GM23338 (cell line): Measurements from ENCODE around the gene ACSF3. TPM values are rescaled to one million over a fixed set of nuclear protein-coding genes. Genes with fewer than 3 reads are reported as not detected.

Source experiments
- ATAC-seq: fragments of 200-7000 bp; cut with Tn5 transposase; 3 replicates; pipeline ENCODE4 v1.9.1; 2020
- DNase-seq: peaks from one replicate; pipeline ENCODE4 v3.0.0-alpha.2; 2015; ENCODE audit warnings: low spot score
- H2AFZ ChIP-seq: fragments of 200-600 bp; sonication (generic); 2 replicates; pipeline ENCODE4 v1.8.0; 2016; ENCODE audit warnings: antibody characterized with exemption, mild to moderate bottlenecking, moderate library complexity
- H3F3A ChIP-seq: fragments of 200-600 bp; sonication (generic); replicated peaks from 2 replicates; pipeline ENCODE4 v1.8.0; 2017; ENCODE audit warnings: antibody characterized with exemption, mixed run types, low read depth
- H3K27ac ChIP-seq: fragments of 200-600 bp; sonication (generic); 2 replicates; pipeline ENCODE4 v1.6.1; 2016; ENCODE audit warnings: low read depth
- H3K27me3 ChIP-seq: fragments of 200-600 bp; sonication (generic); 2 replicates; pipeline ENCODE4 v1.8.0; 2016; ENCODE audit warnings: mild to moderate bottlenecking, mixed run types, moderate library complexity; ENCODE audit not compliant: insufficient read depth
- H3K36me3 ChIP-seq: fragments of 200-600 bp; sonication (generic); 2 replicates; pipeline ENCODE4 v1.8.0; 2016; ENCODE audit warnings: mild to moderate bottlenecking; ENCODE audit not compliant: insufficient read depth
- H3K4me1 ChIP-seq: fragments of 200-600 bp; sonication (generic); 2 replicates; pipeline ENCODE4 v1.8.0; 2016; ENCODE audit warnings: mild to moderate bottlenecking, moderate library complexity; ENCODE audit not compliant: insufficient read depth
- H3K4me2 ChIP-seq: fragments of 200-600 bp; sonication (generic); 2 replicates; pipeline ENCODE4 v1.7.1; 2017; ENCODE audit warnings: mixed run types
- H3K4me3 ChIP-seq: fragments of 200-600 bp; sonication (generic); 2 replicates; pipeline ENCODE4 v1.6.1; 2016; ENCODE audit warnings: mixed run types
- H3K79me2 ChIP-seq: fragments of 200-600 bp; sonication (generic); replicated peaks from 2 replicates; pipeline ENCODE4 v1.8.0; 2017; ENCODE audit warnings: mild to moderate bottlenecking; ENCODE audit not compliant: insufficient read depth
- H3K9me2 ChIP-seq: fragments of 200-600 bp; sonication (generic); 2 replicates; pipeline ENCODE4 v1.8.0; 2017; ENCODE audit not compliant: insufficient read depth
- H4K20me1 ChIP-seq: fragments of 200-600 bp; sonication (generic); replicated peaks from 2 replicates; pipeline ENCODE4 v1.8.0; 2017; ENCODE audit warnings: mild to moderate bottlenecking; ENCODE audit not compliant: insufficient read depth
- H3K27ac Mint-ChIP-seq: 2 replicates; pipeline ENCODE4 v1.8.0; 2020; ENCODE audit warnings: inconsistent platforms, mild to moderate bottlenecking, moderate library complexity, mixed read lengths
- H3K27me3 Mint-ChIP-seq: 3 replicates; pipeline ENCODE4 v1.8.0; 2022; ENCODE audit warnings: low read depth, mild to moderate bottlenecking, moderate library complexity, mixed read lengths, inconsistent platforms; ENCODE audit not compliant: insufficient read depth, poor library complexity
- H3K36me3 Mint-ChIP-seq: 3 replicates; pipeline ENCODE4 v1.8.0; 2021; ENCODE audit warnings: low read depth, mild to moderate bottlenecking, inconsistent platforms, moderate library complexity, mixed read lengths
- H3K4me1 Mint-ChIP-seq: 3 replicates; pipeline ENCODE4 v1.8.0; 2020; ENCODE audit warnings: mild to moderate bottlenecking, inconsistent platforms, mixed read lengths
- H3K4me3 Mint-ChIP-seq: 3 replicates; pipeline ENCODE4 v1.8.0; 2021; ENCODE audit warnings: moderate library complexity, mild to moderate bottlenecking, inconsistent platforms, mixed read lengths
- H3K9me3 Mint-ChIP-seq: 3 replicates; pipeline ENCODE4 v1.8.0; 2020; ENCODE audit warnings: moderate library complexity, mild to moderate bottlenecking, inconsistent platforms, mixed read lengths
- CREB1 ChIP-seq: fragments of 250-450 bp; sonication (Bioruptor Pico); IDR thresholded peaks from 2 replicates; pipeline ENCODE4 v1.5.0; 2020; ENCODE audit warnings: low read depth, mild to moderate bottlenecking, moderate library complexity
- EZH2phosphoT487 ChIP-seq: fragments of 200-600 bp; sonication (generic); IDR thresholded peaks from one replicate; pipeline ENCODE4 v1.8.1; 2018; ENCODE audit warnings: antibody characterized with exemption; ENCODE audit not compliant: unreplicated experiment
- JUNB ChIP-seq: IDR thresholded peaks from one replicate; pipeline ENCODE4 v1.6.1; 2016; ENCODE audit warnings: antibody characterized with exemption; ENCODE audit not compliant: unreplicated experiment
- NANOG ChIP-seq: IDR thresholded peaks from 2 replicates; pipeline ENCODE4 v1.6.1; 2016; ENCODE audit warnings: antibody characterized with exemption, borderline replicate concordance
- POLR2AphosphoS5 ChIP-seq: IDR thresholded peaks from 2 replicates; pipeline ENCODE4 v1.6.1; 2016; ENCODE audit warnings: antibody characterized with exemption, low read depth
- ZNF331 ChIP-seq: fragments of 250-450 bp; sonication (Bioruptor Pico); IDR thresholded peaks from 2 replicates; pipeline ENCODE4 v1.5.0; 2020; ENCODE audit warnings: low read depth, mild to moderate bottlenecking, moderate library complexity
- polyA plus RNA-seq: library from polyadenylated mRNA; unstranded; fragments of >200 nt; fragmentation: Nextera tagmentation; extraction: Ambion mirVana; gene quantifications from 2 replicates; pipeline ENCODE4 v1.2.1, GENCODE V29; 2016
- total RNA-seq: library from RNA; depleted of rRNA; stranded (reverse); fragments of >200 nt; shearing (Covaris generic); gene quantifications from 2 replicates; pipeline ENCODE4 v1.2.3, GENCODE V29; 2014
- TF ChIP-seq, protein P1 (sequence below), 2 experiments: fragments of 200-600 bp in 1 of 2; sonication (generic) in 1 of 2; conservative IDR thresholded peaks; 2 replicates each; pipeline versions ENCODE4 v1.5.1 to v1.6.1; 2016 to 2017; ENCODE audit warnings: antibody characterized with exemption in 2 of 2, low read depth in 2 of 2, mild to moderate bottlenecking in 2 of 2, moderate library complexity in 1 of 2

Gene ACSF3
- total and polyA plus RNA-seq, 2 experiments from 2014 or later: 12.8 to 23.1 TPM

DNA sequence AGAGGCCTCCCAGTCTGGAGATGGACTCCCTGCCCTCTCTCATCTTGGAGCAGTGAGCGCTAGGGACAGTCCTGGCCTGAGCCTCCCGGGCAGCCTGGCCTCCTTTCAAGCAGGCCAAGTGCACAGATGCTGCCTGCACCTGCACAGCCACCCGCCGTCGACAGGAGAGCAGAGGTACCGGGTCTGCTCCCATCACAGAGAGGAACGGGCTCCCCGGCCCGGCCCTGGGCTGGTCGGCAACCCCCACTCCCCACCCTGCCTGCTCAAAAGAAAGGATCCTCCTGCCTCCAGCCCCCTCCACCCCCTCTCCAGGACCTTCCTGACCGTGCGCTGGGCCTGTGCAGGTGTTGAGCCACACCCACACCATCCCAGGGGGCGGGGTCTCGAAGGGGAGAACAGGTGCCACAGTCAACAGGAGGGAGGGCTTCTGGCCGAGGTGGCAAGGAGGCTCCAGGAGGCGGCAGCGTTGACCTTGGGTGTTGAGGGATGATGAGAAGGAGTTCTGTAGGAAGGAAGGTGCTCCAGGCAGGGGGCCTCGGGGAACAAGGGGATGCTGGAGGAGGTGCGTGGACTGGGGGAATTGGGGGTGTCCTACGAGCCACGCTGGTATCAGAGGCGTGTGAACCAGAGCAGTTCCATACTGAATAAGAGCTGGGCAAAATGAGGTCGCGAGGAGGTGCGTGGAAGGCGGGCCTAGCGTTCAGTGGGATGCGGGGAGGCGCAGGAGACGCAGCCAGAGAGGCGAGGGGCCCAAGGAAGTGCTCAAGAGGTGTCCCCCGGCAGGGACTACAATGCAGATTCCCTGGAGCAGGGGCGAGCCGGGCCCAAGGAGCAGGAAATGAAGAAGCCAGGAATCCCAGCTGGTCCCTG, 76.9 kb downstream of the ACSF3 start:
- H3K36me3 ChIP-seq: no peaks in the 10 kb centered on the region
- Mint-ChIP-seq H3K4me1 (peaks cover 16% of the 10 kb centered on the region), H3K36me3 (no peaks in the 10 kb centered on the region), H3K27ac (no peak overlapping the region), H3K4me3 (peak overlapping the region; percentile 73), H3K27me3 (peaks cover 12% of the 10 kb centered on the region), H3K9me3 (no peaks in the 10 kb centered on the region)
- no peak for TF ChIP-seq JUNB
- TF ChIP-seq, protein P1, sequence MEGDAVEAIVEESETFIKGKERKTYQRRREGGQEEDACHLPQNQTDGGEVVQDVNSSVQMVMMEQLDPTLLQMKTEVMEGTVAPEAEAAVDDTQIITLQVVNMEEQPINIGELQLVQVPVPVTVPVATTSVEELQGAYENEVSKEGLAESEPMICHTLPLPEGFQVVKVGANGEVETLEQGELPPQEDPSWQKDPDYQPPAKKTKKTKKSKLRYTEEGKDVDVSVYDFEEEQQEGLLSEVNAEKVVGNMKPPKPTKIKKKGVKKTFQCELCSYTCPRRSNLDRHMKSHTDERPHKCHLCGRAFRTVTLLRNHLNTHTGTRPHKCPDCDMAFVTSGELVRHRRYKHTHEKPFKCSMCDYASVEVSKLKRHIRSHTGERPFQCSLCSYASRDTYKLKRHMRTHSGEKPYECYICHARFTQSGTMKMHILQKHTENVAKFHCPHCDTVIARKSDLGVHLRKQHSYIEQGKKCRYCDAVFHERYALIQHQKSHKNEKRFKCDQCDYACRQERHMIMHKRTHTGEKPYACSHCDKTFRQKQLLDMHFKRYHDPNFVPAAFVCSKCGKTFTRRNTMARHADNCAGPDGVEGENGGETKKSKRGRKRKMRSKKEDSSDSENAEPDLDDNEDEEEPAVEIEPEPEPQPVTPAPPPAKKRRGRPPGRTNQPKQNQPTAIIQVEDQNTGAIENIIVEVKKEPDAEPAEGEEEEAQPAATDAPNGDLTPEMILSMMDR (conservative IDR thresholded peaks at IDR 0.05; ENCODE audit: low read depth in 2 of 2): peak; percentile 14 to 56; a peak in 2 of 4 replicates
- H3K9me2 ChIP-seq: no peaks in the 10 kb centered on the region
- peaks cover 12% of the 10 kb centered on the region for H3K4me1 ChIP-seq
- DNase-seq (peak; percentile 91), ATAC-seq (peak; percentile 47)
- H3K79me2 ChIP-seq: no peaks in the 10 kb centered on the region
- H3K27me3 ChIP-seq: no peaks in the 10 kb centered on the region
- H3K4me3 ChIP-seq: peak overlapping the region; percentile 64
- H3K4me2 ChIP-seq: peak overlapping the region; percentile 84
- H4K20me1 ChIP-seq: no peaks in the 10 kb centered on the region
- H3F3A ChIP-seq: no peaks in the 10 kb centered on the region
- no peak overlapping the region for H3K27ac ChIP-seq
- H2AFZ ChIP-seq: peak overlapping the region; percentile 90; the same call in 1 of the 2 replicates

DNA sequence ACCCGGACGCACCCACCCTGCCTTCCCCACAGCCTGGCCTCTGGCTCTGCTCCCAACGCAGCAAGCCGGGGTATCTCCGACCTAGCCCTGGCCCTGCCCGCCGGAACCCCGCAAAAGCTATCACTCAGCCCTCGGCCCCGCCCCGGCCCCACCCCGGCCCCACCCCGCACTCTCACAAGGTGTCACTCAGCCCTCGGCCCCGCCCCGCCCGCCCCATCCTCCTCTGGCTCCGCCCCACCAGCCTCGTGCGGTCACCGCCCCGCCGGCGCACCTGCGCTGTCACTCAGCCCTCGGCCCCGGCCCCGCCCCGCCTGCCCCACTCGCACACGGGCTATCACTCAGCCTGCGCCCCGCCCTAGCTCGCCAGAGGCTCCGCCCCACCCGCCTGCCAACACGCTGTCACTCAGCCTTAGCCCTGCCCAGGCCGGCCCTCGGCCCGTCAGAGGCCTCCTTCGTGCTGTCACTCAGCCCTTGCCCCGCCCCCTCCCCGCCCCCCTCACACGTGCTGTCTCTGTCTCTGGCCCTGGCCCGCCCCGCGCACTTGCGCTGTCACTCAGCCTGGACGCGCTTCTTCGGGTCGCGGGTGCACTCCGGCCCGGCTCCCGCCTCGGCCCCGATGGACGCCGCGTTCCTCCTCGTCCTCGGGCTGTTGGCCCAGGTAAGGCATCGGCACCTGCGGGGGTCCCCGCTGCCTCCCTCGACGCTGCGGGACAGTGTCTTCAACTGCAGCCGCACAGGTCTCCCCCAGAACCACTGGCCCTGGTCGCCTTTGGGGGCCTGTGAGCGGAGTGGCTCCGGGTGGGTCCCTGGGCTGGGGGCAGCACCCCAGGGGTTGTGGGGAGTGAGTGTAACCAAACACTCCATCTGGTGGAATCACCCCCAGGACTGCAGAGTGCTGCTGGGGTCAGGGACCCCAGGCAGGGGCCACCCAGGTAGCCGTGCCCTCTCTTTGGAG, 77.8 kb downstream of the ACSF3 start, which contains the start of gene CDH15:
TSS of gene CDH15 (plus strand) at position 533 of the 955 bp plus-strand sequence. CDS start at position 617, 84 bp downstream.
- peak; percentile 98 for DNase-seq
- Histone ChIP-seq H3K27ac (no peak within 1 kb of the TSS), H3K36me3 (no peaks in the 10 kb centered on the region), H3K27me3 (no peaks in the 10 kb centered on the region), H3K79me2 (no peaks in the 10 kb centered on the region), H2AFZ (peak within 1 kb of the TSS; percentile 90; the same call in 1 of the 2 replicates), H3K4me1 (peaks cover 12% of the 10 kb centered on the region), H4K20me1 (no peaks in the 10 kb centered on the region), H3K4me3 (peak within 1 kb of the TSS; percentile 64), H3F3A (no peaks in the 10 kb centered on the region), H3K4me2 (peak within 1 kb of the TSS; percentile 87), H3K9me2 (no peaks in the 10 kb centered on the region)
- TF ChIP-seq CREB1 (CRISPR knock-in tag) (0 out of 2 replicates have a peak, but pooled peaks have one; percentile 3), ZNF331 (no peak)
- peak; percentile 46 for ATAC-seq
- Mint-ChIP-seq H3K4me3 (peak within 1 kb of the TSS; percentile 73), H3K4me1 (peaks cover 16% of the 10 kb centered on the region), H3K27ac (no peak within 1 kb of the TSS), H3K9me3 (no peaks in the 10 kb centered on the region), H3K36me3 (no peaks in the 10 kb centered on the region), H3K27me3 (peaks cover 12% of the 10 kb centered on the region)

DNA sequence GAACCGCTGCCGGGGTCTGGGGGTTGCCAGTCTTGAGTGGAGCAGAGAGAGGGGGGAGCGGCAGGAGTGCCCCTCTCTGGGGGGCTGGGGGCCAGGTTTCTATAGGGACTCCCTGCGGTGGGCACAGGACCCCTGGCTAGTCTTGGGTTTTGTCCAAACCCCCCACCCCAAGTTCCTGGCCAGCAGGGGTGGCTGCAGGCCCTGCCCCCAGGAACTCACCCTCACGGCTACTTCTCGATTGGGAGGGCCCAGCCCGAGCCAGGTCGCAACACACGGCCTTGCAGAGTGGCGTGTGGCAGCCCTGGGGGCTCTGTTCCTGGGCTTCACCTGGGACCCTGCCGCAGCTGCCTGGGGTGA, 78.5 kb downstream of the ACSF3 start:
- ATAC-seq: no peak
- Histone ChIP-seq H3K9me2 (no peaks in the 10 kb centered on the region), H3K27ac (no peak overlapping the region), H3K27me3 (no peaks in the 10 kb centered on the region), H3K36me3 (no peaks in the 10 kb centered on the region), H3K4me2 (peak overlapping the region; percentile 87; the same call in 1 of the 2 replicates), H2AFZ (no peak overlapping the region), H3K79me2 (no peaks in the 10 kb centered on the region), H3F3A (no peaks in the 10 kb centered on the region), H3K4me1 (peaks cover 12% of the 10 kb centered on the region), H4K20me1 (no peaks in the 10 kb centered on the region), H3K4me3 (peak overlapping the region; percentile 57)
- H3K27ac Mint-ChIP-seq: no peak overlapping the region
- peaks cover 16% of the 10 kb centered on the region for H3K4me1 Mint-ChIP-seq
- DNase-seq: no peak
- H3K27me3 Mint-ChIP-seq: peaks cover 13% of the 10 kb centered on the region
- H3K9me3 Mint-ChIP-seq: no peaks in the 10 kb centered on the region
- no peaks in the 10 kb centered on the region for H3K36me3 Mint-ChIP-seq
- H3K4me3 Mint-ChIP-seq: no peak overlapping the region
- TF ChIP-seq POLR2AphosphoS5: no peak
- TF ChIP-seq JUNB: no peak
- no peak for TF ChIP-seq EZH2phosphoT487
- TF ChIP-seq, protein P1 (conservative IDR thresholded peaks at IDR 0.05; ENCODE audit: low read depth in 2 of 2): no peak
- no peak for TF ChIP-seq NANOG
- no peak for TF ChIP-seq ZNF331
